Measurements from ENCODE around the gene HIC1. TPM values are rescaled to one million over a fixed set of nuclear protein-coding genes. Genes with fewer than 3 reads are reported as not detected.
A peak's percentile ranks its signal among the peaks of the same experiment; 100 is the strongest.

The HIC1 gene
- total and polyA plus RNA-seq, 2 of the 4 experiments (the other 2 are of a cell fraction) = 10.4 to 23.0 TPM

DNA sequence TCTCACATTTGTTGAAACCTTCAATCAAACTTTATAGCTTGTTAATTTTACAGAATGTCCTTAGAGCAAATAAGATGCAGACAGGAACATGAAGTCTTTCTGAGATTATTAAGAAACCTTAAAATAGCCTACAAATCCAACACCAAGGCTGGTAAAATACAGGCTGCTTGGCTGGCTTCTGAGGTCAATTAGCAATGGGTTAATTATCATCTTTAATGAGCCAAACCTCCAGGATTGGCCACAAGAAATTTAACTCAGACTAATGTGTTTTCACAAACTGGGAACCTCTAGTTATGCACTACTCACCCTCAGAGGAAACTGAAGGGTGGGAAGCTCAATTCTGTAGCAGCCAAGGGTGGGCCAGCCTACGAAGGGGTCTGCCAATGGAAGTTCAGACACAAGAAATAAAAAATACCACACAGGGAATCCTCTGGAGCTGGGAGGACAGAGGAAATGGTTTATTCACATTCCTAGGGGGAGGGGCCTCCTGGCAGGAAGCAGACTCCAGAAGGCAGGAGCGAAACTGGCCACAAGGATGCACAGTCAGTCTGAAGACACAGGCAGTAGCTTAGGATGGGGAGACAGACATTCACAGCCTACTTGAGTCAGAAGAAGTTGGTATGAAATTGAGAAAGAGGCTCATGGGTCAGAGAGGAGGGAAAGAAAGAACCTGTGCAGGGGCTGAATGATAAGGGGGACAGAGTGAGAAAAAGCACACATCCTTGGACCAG lies 36.1 kb downstream of the HIC1 start (continued):
- TF ChIP-seq RFX5 (IDR thresholded peaks at IDR 0.05; ENCODE audit: low read depth, low read length) (no peak), CEBPB (IDR thresholded peaks at IDR 0.05; ENCODE audit: low read depth, low read length) (peak; percentile 85), RCOR1 (IDR thresholded peaks at IDR 0.05; ENCODE audit: insufficient replicate concordance, low read length) (peak; percentile 84)

DNA sequence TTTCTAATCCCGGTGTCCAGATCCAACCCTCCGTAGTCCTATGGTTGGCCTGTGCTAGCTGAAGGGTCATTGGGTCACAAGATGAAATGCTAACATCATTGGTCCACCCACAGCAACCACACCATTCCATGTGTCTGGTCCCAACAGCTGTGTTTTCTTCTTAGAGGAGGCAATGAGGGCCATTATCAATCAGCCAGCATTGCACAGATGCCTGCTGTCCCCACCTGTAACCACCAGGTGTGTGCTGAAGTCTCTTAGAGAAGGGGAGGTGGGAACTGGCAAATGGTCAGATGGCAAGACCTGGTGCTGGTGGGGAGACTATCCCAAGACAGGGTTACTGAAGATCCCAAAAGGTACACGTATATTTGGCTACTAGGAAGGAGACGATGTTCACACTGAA lies 37.4 kb downstream of the HIC1 start:
- peak overlapping the region; percentile 26; the same call in 1 of the 2 replicates for H3K4ac ChIP-seq (ENCODE audit: low read depth, low read length)
- H2AFZ ChIP-seq (replicated peaks; ENCODE audit: low read length, poor library complexity) = no peak overlapping the region
- ATAC-seq (ENCODE audit: low read depth) = no peak
- peak overlapping the region; percentile 31 for H2BK5ac ChIP-seq (ENCODE audit: low read depth, low read length, poor library complexity, severe bottlenecking)
- no peak overlapping the region for H3K9ac ChIP-seq (ENCODE audit: low read depth, low read length)
- no peaks in the 10 kb centered on the region for H3K27me3 ChIP-seq (ENCODE audit: control insufficient read depth, insufficient read depth, low read length)
- peak overlapping the region; percentile 55 for H4K91ac ChIP-seq (ENCODE audit: insufficient read depth, low read depth, low read length)
- BruUV-seq (replicated peaks) = no TSS peak
- POLR2A ChIA-PET (ENCODE audit: unreplicated experiment) = no interaction called here
- no peak overlapping the region; the same call in 1 of the 2 replicates for H3K23ac ChIP-seq (ENCODE audit: low read depth, low read length)
- no peak overlapping the region for H2AK9ac ChIP-seq (replicated peaks; ENCODE audit: low read depth, low read length, poor library complexity)
- dilution Hi-C loops (cut with HindIII; ENCODE audit: low sequenced_read_pairs, unreplicated experiment) (no loop called here), in situ Hi-C loops (cut with MboI; ENCODE audit: low sequenced_read_pairs) (no loop called here), intact Hi-C loops (cut with micrococcal nuclease) (no loop called here)
- H3K4me3 ChIP-seq (ENCODE audit: insufficient read depth, low read depth, low read length) = no peak overlapping the region
- H3K18ac ChIP-seq (ENCODE audit: low read depth, low read length) = peak overlapping the region; percentile 7; the same call in 1 of the 2 replicates
- H3K9me1 ChIP-seq (ENCODE audit: insufficient read depth, low read length) = peaks cover 29% of the 10 kb centered on the region
- peaks cover 18% of the 10 kb centered on the region for H3K4me1 ChIP-seq (ENCODE audit: control insufficient read depth, insufficient read depth, low read length)
- TF ChIP-seq SMC3 (IDR thresholded peaks at IDR 0.05; ENCODE audit: low read depth, low read length) = no peak
- TF ChIP-seq POLR2A (IDR thresholded peaks at IDR 0.05; ENCODE audit: low read depth, low read length) = no peak
- no peak for TF ChIP-seq RCOR1 (IDR thresholded peaks at IDR 0.05; ENCODE audit: insufficient replicate concordance, low read length)
- no peak for TF ChIP-seq CEBPB (IDR thresholded peaks at IDR 0.05; ENCODE audit: low read depth, low read length)
- TF ChIP-seq MXI1 (IDR thresholded peaks at IDR 0.05; ENCODE audit: borderline replicate concordance, low read depth, low read length) = no peak
- no peak for TF ChIP-seq NFE2L2 (IDR thresholded peaks at IDR 0.05; ENCODE audit: low read depth, low read length)
- CTCF ChIA-PET = interaction anchor here (3.3 kb wide), 1 partner anchor 153 kb away, joined by 15 read pairs; no protein-coding TSS in a partner anchor
- H2AK5ac ChIP-seq (ENCODE audit: low read depth, low read length) = peak overlapping the region; percentile 87
- H2BK15ac ChIP-seq (ENCODE audit: low read depth, low read length) = 0 out of 3 replicates have a peak overlapping the region, but pooled peaks have one; percentile 36
- H3K56ac ChIP-seq (ENCODE audit: extremely low read depth, insufficient read depth, low read length) = no peak overlapping the region
- H3K14ac ChIP-seq (replicated peaks; ENCODE audit: low read depth, low read length) = peak overlapping the region; percentile 34; the same call in 1 of the 2 replicates
- WGBS, 2 experiments (ENCODE audit: extremely low coverage in 2 of 2, insufficient read length in 1 of 2) = 100% methylated on average over 2 of the region's 4 CpGs; no CpG with 5 or more reads in 1 of the 2 experiments
- peak overlapping the region; percentile 41; the same call in 1 of the 2 replicates for H2BK20ac ChIP-seq (ENCODE audit: low read depth, low read length)
- no peaks in the 10 kb centered on the region for H3K9me3 ChIP-seq (ENCODE audit: control insufficient read depth, insufficient read depth, low read length)
- H4K20me1 ChIP-seq (ENCODE audit: insufficient read depth, low read length) = no peaks in the 10 kb centered on the region; the same call in 1 of the 2 replicates
- peak overlapping the region; percentile 18; the same call in 1 of the 2 replicates for H3K27ac ChIP-seq (ENCODE audit: insufficient read depth, low read length)
- peak overlapping the region; percentile 51; the same call in 1 of the 2 replicates for H2BK120ac ChIP-seq (ENCODE audit: low read depth, low read length)
- H4K8ac ChIP-seq (ENCODE audit: low read depth in 2 of 2, low read length in 2 of 2) = peak overlapping the region in 1 of 2 experiments; percentile 41; a peak in 2 of 4 replicates
- peaks cover 17 to 75% of the 10 kb centered on the region in 2 experiments; a peak in 3 of 4 replicates for H3K79me1 ChIP-seq (ENCODE audit: low read depth in 1 of 2, low read length in 2 of 2)
- peak overlapping the region; percentile 38; the same call in 1 of the 2 replicates for H4K5ac ChIP-seq (ENCODE audit: low read depth, low read length)
- no peak for DNase-seq
- H3K36me3 ChIP-seq (ENCODE audit: control insufficient read depth, insufficient read depth, low read length) = no peaks in the 10 kb centered on the region; the same call in 1 of the 2 replicates
- H3K4me2 ChIP-seq (ENCODE audit: low read depth, low read length) = no peak overlapping the region
